K562 (cell line): ENCODE results near the gene PDZRN3. TPM values are rescaled to one million over a fixed set of nuclear protein-coding genes. Genes with fewer than 3 reads are reported as not detected.

Source experiments
- ATAC-seq: fragments of 200-7000 bp; cut with Tn5 transposase; 3 replicates; pipeline ENCODE4 v1.9.1; 2020; ENCODE audit warnings: moderate library complexity
- BruUV-seq: library from RNA; stranded (reverse); fragments of 400-500 nt; replicated peaks from 2 replicates; lab custom pipeline; 2021; lab: Mats Ljungman, UMichigan
- CTCF ChIA-PET: fragments of 300-600 bp; formaldehyde crosslinking; extraction: SDS; loops from one replicate; lab custom pipeline; 2021; ENCODE audit warnings: low intra/inter-chr PET ratio; lab: Yijun Ruan, JAX
- POLR2A ChIA-PET: fragments of 300-600, 350-650 bp; sonication (Branson Sonifier 250); formaldehyde crosslinking; extraction: SDS; loops from one replicate; lab custom pipeline; 2021; ENCODE audit warnings: antibody characterized with exemption, inconsistent platforms; lab: Yijun Ruan, JAX
- DNase-seq, 4 experiments: peaks; one replicate each; pipeline versions ENCODE4 v3.0.0 to v3.0.0-alpha.2; 2011 to 2018; ENCODE audit warnings: low spot score in 3 of 4, mixed read lengths in 3 of 4; ENCODE audit errors: extremely low read depth in 1 of 4
- FAIRE-seq: peaks from 2 replicates; lab custom pipeline; 2011; peaks lifted over from hg19 to GRCh38; lab: Jason Lieb, UNC
- H2AFZ ChIP-seq: 2 replicates; pipeline ENCODE4 v1.6.0; 2011; ENCODE audit warnings: low read depth, low read length, control low read depth, inconsistent platforms
- H3K27ac ChIP-seq: fragments of 200-600 bp; 3 replicates; pipeline ENCODE4 v1.8.0; 2011; ENCODE audit warnings: low read depth, mild to moderate bottlenecking, control low read depth, inconsistent platforms, low read length, moderate library complexity, mixed read lengths; ENCODE audit errors: extremely low read depth
- H3K27me3 ChIP-seq, 2 experiments: fragments of 300-600 bp in 1 of 2; 2 replicates in 1 of 2; 3 replicates in 1 of 2; pipeline versions ENCODE4 v1.6.0 to v1.8.0; 2011; ENCODE audit warnings: inconsistent platforms in 2 of 2, low read length in 2 of 2, mild to moderate bottlenecking in 1 of 2, mixed read lengths in 1 of 2, moderate library complexity in 1 of 2; ENCODE audit not compliant: control insufficient read depth in 2 of 2, insufficient read depth in 2 of 2
- H3K36me3 ChIP-seq: fragments of 300-600 bp; 3 replicates; pipeline ENCODE4 v1.8.0; 2011; ENCODE audit warnings: mild to moderate bottlenecking, low read length, inconsistent platforms; ENCODE audit not compliant: control insufficient read depth, insufficient read depth
- H3K4me1 ChIP-seq, 2 experiments: fragments of 200-600 bp in 1 of 2; replicated peaks in 1 of 2; 2 replicates in 1 of 2; 3 replicates in 1 of 2; pipeline versions ENCODE4 v1.5.1 to v1.8.0; 2011; ENCODE audit warnings: inconsistent platforms in 2 of 2, low read length in 2 of 2, mild to moderate bottlenecking in 1 of 2, mixed read lengths in 1 of 2, moderate library complexity in 1 of 2; ENCODE audit not compliant: control insufficient read depth in 2 of 2, insufficient read depth in 2 of 2
- H3K4me2 ChIP-seq: 2 replicates; pipeline ENCODE4 v1.6.1; 2011; ENCODE audit warnings: low read length, control low read depth, inconsistent platforms, mixed read lengths; ENCODE audit not compliant: insufficient read depth
- H3K4me3 ChIP-seq: fragments of 200-600 bp; sonication (generic), shearing (Covaris generic); 2 replicates; pipeline ENCODE4 v1.5.1; 2016; ENCODE audit warnings: control low read depth, inconsistent platforms
- H3K79me2 ChIP-seq: fragments of 200-600 bp; 3 replicates; pipeline ENCODE4 v1.8.0; 2011; ENCODE audit warnings: low read length, inconsistent platforms; ENCODE audit not compliant: control insufficient read depth, insufficient read depth
- H3K9ac ChIP-seq, 2 experiments: 2 replicates each; pipeline versions ENCODE4 v1.6.0 to v1.6.1; 2011; ENCODE audit warnings: low read depth in 2 of 2, low read length in 2 of 2, control low read depth in 1 of 2, inconsistent platforms in 1 of 2, mild to moderate bottlenecking in 1 of 2, mixed read lengths in 1 of 2; ENCODE audit not compliant: insufficient read depth in 1 of 2
- H3K9me1 ChIP-seq: one replicate; pipeline ENCODE4 v1.6.0; 2011; ENCODE audit warnings: inconsistent platforms, mild to moderate bottlenecking, low read length, moderate library complexity; ENCODE audit not compliant: control insufficient read depth, insufficient read depth
- H3K9me3 ChIP-seq: replicated peaks from 2 replicates; pipeline ENCODE4 v1.5.1; 2011; ENCODE audit warnings: low read depth, low read length, inconsistent platforms; ENCODE audit not compliant: control insufficient read depth, insufficient read depth
- H4K20me1 ChIP-seq: replicated peaks from 2 replicates; pipeline ENCODE4 v1.6.1; 2011; ENCODE audit warnings: low read length, inconsistent platforms, mixed read lengths; ENCODE audit not compliant: control insufficient read depth, insufficient read depth
- ATF4 ChIP-seq: fragments of 450-650 bp; formaldehyde crosslinking; IDR thresholded peaks from 2 replicates; pipeline ENCODE4 v1.4.0; 2022; ENCODE audit warnings: mild to moderate bottlenecking, moderate library complexity
- CXXC5 ChIP-seq: fragments of 250-450 bp; sonication (Bioruptor Pico); IDR thresholded peaks from 2 replicates; pipeline ENCODE4 v1.8.0; 2022; ENCODE audit warnings: inconsistent platforms, mild to moderate bottlenecking, moderate library complexity
- NEUROD1 ChIP-seq: fragments of 150-350 bp; IDR thresholded peaks from 2 replicates; pipeline ENCODE4 v1.6.1; 2014; ENCODE audit warnings: borderline replicate concordance, low read length, low read depth; ENCODE audit not compliant: partially characterized antibody
- SMAD2 ChIP-seq: fragments of 150-350 bp; IDR thresholded peaks from 2 replicates; pipeline ENCODE4 v1.6.1; 2014; ENCODE audit warnings: low read depth, mild to moderate bottlenecking, low read length
- ZNF184 ChIP-seq: sonication (generic); formaldehyde crosslinking; IDR thresholded peaks from 2 replicates; pipeline ENCODE4 v1.5.0; 2020; ENCODE audit warnings: missing genetic modification reagents
- ZNF24 ChIP-seq: fragments of 450-650 bp; IDR thresholded peaks from 2 replicates; pipeline ENCODE4 v1.6.1; 2016
- ZNF668 ChIP-seq: fragments of 250-450 bp; sonication (Bioruptor Pico); IDR thresholded peaks from 2 replicates; pipeline ENCODE4 v1.8.0; 2022; ENCODE audit warnings: mild to moderate bottlenecking, inconsistent platforms
- ZNF696 ChIP-seq: fragments of 250-450 bp; sonication (Bioruptor Pico); conservative IDR thresholded peaks from 2 replicates; pipeline ENCODE4 v1.4.0; 2020; ENCODE audit warnings: mild to moderate bottlenecking, moderate library complexity
- WGBS: fragments of 100-300 bp; shearing (Covaris generic); methylation state at CpG from one replicate; pipeline ENCODE4 v1.1.6; 2016; ENCODE audit warnings: low coverage, mixed read lengths; ENCODE audit not compliant: insufficient coverage; ENCODE audit errors: missing lambda C conversion rate; 5-methylcytosine and 5-hydroxymethylcytosine counted together
- in situ Hi-C: fragments of 300-500 bp; cut with MboI; formaldehyde crosslinking; loops from 4 replicates; pipeline ENCODE4 v1.15.0; 2018; ENCODE audit warnings: inconsistent platforms, mixed read lengths
- intact Hi-C: fragments of 100-400 bp; cut with micrococcal nuclease; formaldehyde crosslinking; loops from 2 replicates; pipeline ENCODE4 v1.14.2; 2022
- polyA plus RNA-seq, 8 experiments: library from polyadenylated mRNA; depleted of rRNA in 4 of 8; stranded (reverse) in 5 of 8; unstranded in 3 of 8; fragments of >200 nt; fragmentation: Nextera tagmentation in 2 of 8; fragmentation: Illumina TruSeq in 1 of 8; extraction: Ambion mirVana in 2 of 8; extraction: Trizol in 1 of 8; gene quantifications; 2 replicates each; pipeline versions ENCODE4 v1.2.1 to v1.2.3, GENCODE V29; 2011 to 2014; ENCODE audit warnings: inconsistent platforms in 1 of 8, missing spikeins in 1 of 8
- total RNA-seq, 7 experiments: library from RNA; depleted of rRNA in 6 of 7; stranded (reverse); fragments of >200 nt in 6 of 7; fragmentation: Illumina TruSeq in 2 of 7; extraction: Trizol in 2 of 7; gene quantifications; 2 replicates each; pipeline versions ENCODE4 v1.2.1 to v1.2.3, GENCODE V29; 2011 to 2021; ENCODE audit warnings: low replicate concordance in 1 of 7
- TF ChIP-seq, protein P1 (sequence below): fragments of 450-650 bp; formaldehyde crosslinking; IDR thresholded peaks from 2 replicates; pipeline ENCODE4 v1.4.0; 2022; ENCODE audit warnings: missing genetic modification characterization
- TF ChIP-seq, protein P2 (sequence below): fragments of 200-800 bp; sonication (Bioruptor generic); IDR thresholded peaks from 2 replicates; pipeline ENCODE4 v1.6.1; 2017; ENCODE audit warnings: missing genetic modification characterization, missing compliant biosample characterization

Gene PDZRN3
- total and polyA plus RNA-seq, 9 of the 15 experiments (the other 6 are each of a cell fraction or from before 2014, with no cell fraction given): 0.16 TPM; not detected in 8

GRCh38 chr3:73652896-73653295, 28.2 kb upstream of the PDZRN3 start:
- Histone ChIP-seq H3K9me3 (no peaks in the 10 kb centered on the region), H3K27ac (no peak overlapping the region), H4K20me1 (no peaks in the 10 kb centered on the region), H3K27me3 (no peaks in the 10 kb centered on the region), H3K9ac (no peak overlapping the region), H3K9me1 (no peaks in the 10 kb centered on the region), H3K36me3 (no peaks in the 10 kb centered on the region), H3K4me1 (no peaks in the 10 kb centered on the region), H2AFZ (no peak overlapping the region), H3K4me2 (no peak overlapping the region), H3K79me2 (no peaks in the 10 kb centered on the region), H3K4me3 (no peak overlapping the region)
- CTCF ChIA-PET: no interaction called here
- 0% methylated on average over 2 of the region's 3 CpGs for WGBS
- POLR2A ChIA-PET: no interaction called here
- no TSS peak for BruUV-seq
- ATAC-seq (no peak), DNase-seq (no peak), FAIRE-seq (no peak)
- intact Hi-C loops (no loop called here), in situ Hi-C loops (no loop called here)
- TF ChIP-seq, protein P1, sequence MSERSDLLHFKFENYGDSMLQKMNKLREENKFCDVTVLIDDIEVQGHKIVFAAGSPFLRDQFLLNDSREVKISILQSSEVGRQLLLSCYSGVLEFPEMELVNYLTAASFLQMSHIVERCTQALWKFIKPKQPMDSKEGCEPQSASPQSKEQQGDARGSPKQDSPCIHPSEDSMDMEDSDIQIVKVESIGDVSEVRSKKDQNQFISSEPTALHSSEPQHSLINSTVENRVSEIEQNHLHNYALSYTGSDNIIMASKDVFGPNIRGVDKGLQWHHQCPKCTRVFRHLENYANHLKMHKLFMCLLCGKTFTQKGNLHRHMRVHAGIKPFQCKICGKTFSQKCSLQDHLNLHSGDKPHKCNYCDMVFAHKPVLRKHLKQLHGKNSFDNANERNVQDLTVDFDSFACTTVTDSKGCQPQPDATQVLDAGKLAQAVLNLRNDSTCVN: no peak
- no peak for TF ChIP-seq NEUROD1
- TF ChIP-seq ZNF184 (CRISPR knock-in tag): no peak
- TF ChIP-seq, protein P2, sequence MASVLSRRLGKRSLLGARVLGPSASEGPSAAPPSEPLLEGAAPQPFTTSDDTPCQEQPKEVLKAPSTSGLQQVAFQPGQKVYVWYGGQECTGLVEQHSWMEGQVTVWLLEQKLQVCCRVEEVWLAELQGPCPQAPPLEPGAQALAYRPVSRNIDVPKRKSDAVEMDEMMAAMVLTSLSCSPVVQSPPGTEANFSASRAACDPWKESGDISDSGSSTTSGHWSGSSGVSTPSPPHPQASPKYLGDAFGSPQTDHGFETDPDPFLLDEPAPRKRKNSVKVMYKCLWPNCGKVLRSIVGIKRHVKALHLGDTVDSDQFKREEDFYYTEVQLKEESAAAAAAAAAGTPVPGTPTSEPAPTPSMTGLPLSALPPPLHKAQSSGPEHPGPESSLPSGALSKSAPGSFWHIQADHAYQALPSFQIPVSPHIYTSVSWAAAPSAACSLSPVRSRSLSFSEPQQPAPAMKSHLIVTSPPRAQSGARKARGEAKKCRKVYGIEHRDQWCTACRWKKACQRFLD (CRISPR knock-in tag): no peak
- no peak for TF ChIP-seq CXXC5
- TF ChIP-seq ZNF24: no peak
- no peak for TF ChIP-seq ZNF668
- TF ChIP-seq ATF4 (CRISPR knock-in tag): no peak
- no peak for TF ChIP-seq SMAD2
- no peak for TF ChIP-seq ZNF696 (CRISPR knock-in tag)
